ENCODE data around the gene IFFO2. TPM values are rescaled to one million over a fixed set of nuclear protein-coding genes. Genes with fewer than 3 reads are reported as not detected.
A peak's percentile ranks its signal among the peaks of the same experiment; 100 is the strongest.

Gene IFFO2
- total RNA-seq, 4 donors from 2014 or later = 25.8 to 88.8 (median 52.7) TPM

DNA sequence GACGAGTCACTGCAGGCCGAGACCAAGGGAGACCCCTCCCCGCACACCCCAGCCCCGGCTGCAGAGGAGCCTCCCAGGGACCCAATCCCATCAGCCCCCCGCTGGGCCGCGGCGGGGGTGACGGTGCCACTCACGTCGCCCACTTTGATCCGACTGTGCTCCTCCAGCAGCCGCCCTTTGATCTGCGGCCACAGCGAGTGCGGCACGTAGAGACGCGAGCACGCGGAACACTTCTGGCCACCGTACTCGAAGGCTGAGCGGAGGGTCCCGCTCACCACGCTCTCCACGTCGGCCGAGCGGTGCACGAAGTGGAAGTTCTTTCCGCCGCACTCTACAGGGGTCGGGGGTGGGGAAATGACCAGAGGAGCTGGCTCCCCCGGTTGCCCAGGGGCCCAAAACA lies 79.2 kb downstream of the IFFO2 start:
- peaks cover 0 to 50% (median 0%) of the 10 kb centered on the region in 3 donors for H3K36me3 ChIP-seq
- H3K4me3 ChIP-seq = no peak overlapping the region
- H3K27ac ChIP-seq = no peak overlapping the region
- H3K4me1 ChIP-seq = peaks cover 7 to 43% (median 15%) of the 10 kb centered on the region in 3 donors
- no peak for DNase-seq
- 84 to 88% methylated on average over 8 to 14 of the region's 35 CpGs for WGBS, 2 donors
- no peaks in the 10 kb centered on the region for H3K27me3 ChIP-seq
- no peaks in the 10 kb centered on the region for H3K9me3 ChIP-seq
- intact Hi-C loops (cut with DNase I) = no loop called here
- no peak for TF ChIP-seq POLR2A (IDR thresholded peaks at IDR 0.05)

DNA sequence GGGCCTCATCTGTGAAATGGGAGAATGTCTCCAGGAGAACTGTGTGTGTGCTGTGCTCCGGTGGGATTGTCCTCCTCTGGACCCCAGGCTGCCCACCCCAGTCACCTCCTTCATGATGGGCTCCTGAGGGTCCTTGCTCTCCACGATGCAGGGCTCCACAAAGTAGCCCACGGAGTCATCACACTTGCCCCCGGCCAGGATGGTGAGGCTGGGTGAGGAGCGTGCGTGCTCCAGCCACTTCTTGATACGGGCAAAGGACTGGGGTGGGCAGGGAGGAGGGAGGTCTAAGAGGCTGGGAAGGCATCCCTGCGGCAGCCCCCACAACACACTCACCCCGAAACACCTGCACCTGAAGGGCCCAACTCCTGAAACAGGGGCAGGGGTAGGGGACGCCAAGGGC lies 80.3 kb downstream of the IFFO2 start:
- intact Hi-C loops (cut with DNase I) = no loop called here
- H3K4me3 ChIP-seq = no peak overlapping the region
- H3K36me3 ChIP-seq = peaks cover 0 to 60% (median 0%) of the 10 kb centered on the region in 3 donors
- no peak overlapping the region for H3K27ac ChIP-seq
- WGBS, 2 donors = 80 to 100% methylated on average over 1 of the region's 10 CpGs
- TF ChIP-seq, protein P1, sequence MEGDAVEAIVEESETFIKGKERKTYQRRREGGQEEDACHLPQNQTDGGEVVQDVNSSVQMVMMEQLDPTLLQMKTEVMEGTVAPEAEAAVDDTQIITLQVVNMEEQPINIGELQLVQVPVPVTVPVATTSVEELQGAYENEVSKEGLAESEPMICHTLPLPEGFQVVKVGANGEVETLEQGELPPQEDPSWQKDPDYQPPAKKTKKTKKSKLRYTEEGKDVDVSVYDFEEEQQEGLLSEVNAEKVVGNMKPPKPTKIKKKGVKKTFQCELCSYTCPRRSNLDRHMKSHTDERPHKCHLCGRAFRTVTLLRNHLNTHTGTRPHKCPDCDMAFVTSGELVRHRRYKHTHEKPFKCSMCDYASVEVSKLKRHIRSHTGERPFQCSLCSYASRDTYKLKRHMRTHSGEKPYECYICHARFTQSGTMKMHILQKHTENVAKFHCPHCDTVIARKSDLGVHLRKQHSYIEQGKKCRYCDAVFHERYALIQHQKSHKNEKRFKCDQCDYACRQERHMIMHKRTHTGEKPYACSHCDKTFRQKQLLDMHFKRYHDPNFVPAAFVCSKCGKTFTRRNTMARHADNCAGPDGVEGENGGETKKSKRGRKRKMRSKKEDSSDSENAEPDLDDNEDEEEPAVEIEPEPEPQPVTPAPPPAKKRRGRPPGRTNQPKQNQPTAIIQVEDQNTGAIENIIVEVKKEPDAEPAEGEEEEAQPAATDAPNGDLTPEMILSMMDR (IDR thresholded peaks at IDR 0.05) = no peak
- TF ChIP-seq POLR2A (IDR thresholded peaks at IDR 0.05) = no peak
- H3K4me1 ChIP-seq = peaks cover 0 to 32% (median 7%) of the 10 kb centered on the region in 3 donors
- H3K27me3 ChIP-seq = no peaks in the 10 kb centered on the region
- no peak for DNase-seq
- no peaks in the 10 kb centered on the region for H3K9me3 ChIP-seq

DNA sequence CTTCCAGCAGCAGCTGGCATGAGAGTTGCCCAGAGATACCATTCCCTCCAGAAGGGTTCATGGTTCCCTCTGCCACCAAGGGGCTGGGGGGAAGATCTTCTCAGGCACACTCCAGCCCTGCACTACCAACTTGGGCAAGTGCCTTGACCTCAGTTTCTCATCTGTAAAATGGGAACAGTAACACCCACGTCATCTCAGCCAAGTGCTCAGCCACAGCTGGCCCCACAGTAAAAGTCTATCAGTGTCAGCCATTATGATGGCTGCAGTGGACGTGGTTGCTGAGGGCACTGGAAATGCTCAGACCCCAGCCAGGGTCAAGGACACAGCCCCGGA lies 80.7 kb downstream of the IFFO2 start:
- Histone ChIP-seq H3K36me3 (peaks cover 0 to 64% (median 0%) of the 10 kb centered on the region in 3 donors), H3K4me3 (no peak overlapping the region), H3K27me3 (no peaks in the 10 kb centered on the region), H3K4me1 (peaks cover 0 to 28% (median 7%) of the 10 kb centered on the region in 3 donors), H3K27ac (no peak overlapping the region), H3K9me3 (no peaks in the 10 kb centered on the region)
- 76 to 90% methylated on average over 2 of the region's 3 CpGs for WGBS, 2 donors
- no peak for DNase-seq
- intact Hi-C loops (cut with DNase I) = no loop called here
- TF ChIP-seq, protein P1 (IDR thresholded peaks at IDR 0.05) = no peak
- no peak for TF ChIP-seq POLR2A (IDR thresholded peaks at IDR 0.05)

DNA sequence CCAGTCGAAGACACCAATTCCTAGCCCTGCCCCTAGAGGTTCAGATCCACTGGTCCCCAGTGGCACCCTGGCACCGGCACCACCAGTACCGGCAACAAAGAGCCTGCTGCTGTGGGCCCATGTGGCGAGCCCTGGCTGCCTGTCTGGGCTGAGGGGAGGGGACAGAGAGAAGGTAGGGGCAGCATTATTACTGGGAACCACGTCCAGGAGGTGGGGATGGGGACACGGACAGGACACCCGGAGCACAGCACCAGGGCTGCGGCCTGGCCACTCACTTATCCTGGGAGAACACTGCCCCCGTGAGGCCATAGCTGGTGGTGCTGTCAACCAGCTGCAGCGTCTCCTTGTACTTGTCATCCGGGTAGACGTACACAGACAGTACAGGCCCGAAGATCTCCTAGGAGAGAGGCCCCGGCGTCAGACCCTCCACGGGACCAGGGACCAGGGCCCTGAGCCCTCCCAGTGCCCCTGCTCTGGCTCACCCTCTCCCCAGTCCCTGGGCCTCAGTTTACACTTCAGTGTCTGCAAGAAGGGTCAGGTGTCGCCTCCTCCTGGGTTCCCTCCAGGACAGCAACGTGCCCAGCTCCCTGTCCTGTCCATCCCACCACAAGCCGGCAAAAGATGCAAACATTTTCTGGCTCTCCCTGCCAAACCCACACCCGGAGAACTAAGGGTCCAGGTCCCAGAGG lies 81.2 kb downstream of the IFFO2 start:
- Histone ChIP-seq H3K4me3 (no peak overlapping the region), H3K27me3 (no peaks in the 10 kb centered on the region), H3K9me3 (no peaks in the 10 kb centered on the region), H3K36me3 (peaks cover 0 to 64% (median 0%) of the 10 kb centered on the region in 3 donors), H3K4me1 (peaks cover 0 to 23% (median 7%) of the 10 kb centered on the region in 3 donors), H3K27ac (no peak overlapping the region)
- whole genome bisulfite sequencing, 2 donors = 20 to 33% methylated on average over 1 to 8 of the region's 20 CpGs
- intact Hi-C loops (cut with DNase I) = no loop called here
- DNase-seq = peak; percentile 19
- no peak for TF ChIP-seq POLR2A (IDR thresholded peaks at IDR 0.05)
- TF ChIP-seq, protein P1 (IDR thresholded peaks at IDR 0.05) = peak; percentile 60 to 84 (median 66)

DNA sequence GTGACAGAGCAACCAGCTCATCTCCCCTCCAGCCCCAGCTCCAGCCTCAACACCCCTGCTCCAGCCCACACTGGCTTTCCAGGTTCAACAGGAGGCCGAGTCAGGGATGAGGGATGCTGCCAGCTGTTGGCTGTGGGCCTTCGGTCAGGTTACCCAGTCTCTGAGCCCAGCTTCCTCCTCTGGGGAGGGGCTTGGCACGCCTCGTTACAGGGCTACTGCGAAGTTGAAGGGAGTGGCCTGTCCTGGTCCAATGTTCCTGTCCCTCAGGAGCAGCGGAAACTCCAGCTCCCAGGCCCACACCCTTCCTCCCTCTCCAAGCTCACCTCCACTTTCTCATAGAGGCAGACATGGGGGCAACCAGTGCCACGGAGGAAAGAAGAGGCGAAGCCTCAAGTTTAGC lies 81.9 kb downstream of the IFFO2 start:
- intact Hi-C loops (cut with DNase I) = no loop called here
- no peak for DNase-seq
- Histone ChIP-seq H3K4me1 (peaks cover 0 to 16% (median 2%) of the 10 kb centered on the region in 3 donors), H3K9me3 (no peaks in the 10 kb centered on the region), H3K27me3 (no peaks in the 10 kb centered on the region), H3K36me3 (peaks cover 0 to 64% (median 0%) of the 10 kb centered on the region in 3 donors), H3K27ac (no peak overlapping the region), H3K4me3 (no peak overlapping the region)
- 55% methylated on average over 6 of the region's 8 CpGs; no CpG with 5 or more reads in 1 of the 2 donors for WGBS, 2 donors
- TF ChIP-seq, protein P1 (IDR thresholded peaks at IDR 0.05) = no peak
- TF ChIP-seq POLR2A (IDR thresholded peaks at IDR 0.05) = no peak

Data from esophagus squamous epithelium (tissue), 5 donors.